Epithelial cell of esophagus (primary cell): Measurements from ENCODE around the gene TTC4.
A peak's percentile ranks its signal among the peaks of the same experiment; 100 is the strongest.

Source experiments
- DNase-seq: peaks from one replicate; pipeline ENCODE4 v3.0.0; 2010; ENCODE audit warnings: low read depth
- H3K4me3 ChIP-seq: 2 replicates; pipeline ENCODE4 v1.5.1; 2011; ENCODE audit warnings: mild to moderate bottlenecking, low read length, control low read depth
- CTCF ChIP-seq: IDR thresholded peaks from 2 replicates; pipeline ENCODE4 v1.5.1; 2011; ENCODE audit warnings: low read depth, mild to moderate bottlenecking, low read length, control low read depth, inconsistent platforms; ENCODE audit not compliant: insufficient read depth; ENCODE audit errors: missing control alignments

The TTC4 gene, protein sequence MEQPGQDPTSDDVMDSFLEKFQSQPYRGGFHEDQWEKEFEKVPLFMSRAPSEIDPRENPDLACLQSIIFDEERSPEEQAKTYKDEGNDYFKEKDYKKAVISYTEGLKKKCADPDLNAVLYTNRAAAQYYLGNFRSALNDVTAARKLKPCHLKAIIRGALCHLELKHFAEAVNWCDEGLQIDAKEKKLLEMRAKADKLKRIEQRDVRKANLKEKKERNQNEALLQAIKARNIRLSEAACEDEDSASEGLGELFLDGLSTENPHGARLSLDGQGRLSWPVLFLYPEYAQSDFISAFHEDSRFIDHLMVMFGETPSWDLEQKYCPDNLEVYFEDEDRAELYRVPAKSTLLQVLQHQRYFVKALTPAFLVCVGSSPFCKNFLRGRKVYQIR

DNA sequence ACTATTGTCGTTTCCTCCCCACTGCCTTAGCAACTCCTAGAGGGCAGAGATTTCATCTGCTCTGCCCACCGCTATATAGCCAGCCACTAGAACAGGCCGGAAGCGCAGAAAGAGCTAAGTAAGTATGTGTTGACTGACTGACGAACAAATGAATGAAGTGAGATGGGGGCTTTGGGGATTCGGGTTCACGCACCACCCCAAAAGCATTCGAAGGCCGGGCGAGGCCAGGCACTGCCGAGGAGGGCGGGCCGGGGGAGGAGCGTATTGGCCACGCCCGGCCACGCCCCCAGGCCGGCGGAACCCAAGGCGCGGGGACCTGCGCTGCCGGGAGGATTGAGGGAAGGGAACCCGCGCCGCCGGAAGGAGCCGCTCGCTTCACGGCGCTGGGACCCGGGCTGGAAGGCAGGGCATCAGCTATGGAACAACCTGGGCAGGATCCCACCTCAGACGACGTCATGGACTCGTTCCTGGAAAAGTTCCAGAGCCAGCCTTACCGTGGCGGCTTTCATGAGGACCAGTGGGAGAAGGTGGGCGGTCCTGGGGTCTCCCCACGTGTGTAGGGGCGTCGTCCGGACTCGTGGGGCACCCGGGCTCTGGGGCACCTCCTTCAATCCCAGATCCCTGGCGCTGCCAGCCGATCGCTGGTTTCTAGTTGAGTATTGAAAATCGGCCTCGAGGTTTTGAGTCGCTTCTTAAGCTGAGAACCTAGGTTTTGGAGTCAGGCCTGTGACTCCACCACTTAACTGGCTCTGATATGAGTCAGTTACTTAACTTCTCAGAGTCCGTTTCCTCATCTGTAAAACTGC lies at the start of gene TTC4:
Gene TTC4 (plus strand): TSS at position 369 of the 806 bp plus-strand sequence. CDS start 48 bp downstream, at position 417.
- no peak for TF ChIP-seq CTCF
- H3K4me3 ChIP-seq, result peak within 1 kb of the TSS; percentile 96
- peak; percentile 89 for DNase-seq

GRCh38 chr1:54666333-54666732 lies 49.3 kb upstream of the TTC4 start:
- H3K4me3 ChIP-seq, result no peak overlapping the region
- TF ChIP-seq CTCF, result no peak
- DNase-seq, result no peak

DNA sequence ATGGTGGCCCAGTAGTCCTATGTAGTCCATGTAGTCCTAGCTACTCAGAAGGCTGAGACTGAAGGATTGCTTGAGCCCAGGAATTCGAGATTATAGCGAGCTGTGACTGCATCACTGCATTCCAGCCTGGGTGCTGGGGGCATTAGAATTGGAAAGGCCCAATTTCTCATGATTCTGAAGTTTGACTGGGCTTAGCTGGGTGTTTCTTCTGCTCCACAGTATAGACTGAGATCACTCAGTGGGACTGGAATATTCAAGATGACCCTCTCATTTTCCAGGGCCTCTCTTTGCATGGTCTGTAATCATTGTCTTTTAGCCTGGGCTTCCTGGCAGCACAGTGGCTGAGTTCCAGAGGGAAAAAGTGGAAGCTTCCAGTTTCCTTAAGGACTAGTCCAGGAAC lies 47.9 kb upstream of the TTC4 start:
- no peak overlapping the region for H3K4me3 ChIP-seq
- no peak for TF ChIP-seq CTCF
- no peak for DNase-seq

DNA sequence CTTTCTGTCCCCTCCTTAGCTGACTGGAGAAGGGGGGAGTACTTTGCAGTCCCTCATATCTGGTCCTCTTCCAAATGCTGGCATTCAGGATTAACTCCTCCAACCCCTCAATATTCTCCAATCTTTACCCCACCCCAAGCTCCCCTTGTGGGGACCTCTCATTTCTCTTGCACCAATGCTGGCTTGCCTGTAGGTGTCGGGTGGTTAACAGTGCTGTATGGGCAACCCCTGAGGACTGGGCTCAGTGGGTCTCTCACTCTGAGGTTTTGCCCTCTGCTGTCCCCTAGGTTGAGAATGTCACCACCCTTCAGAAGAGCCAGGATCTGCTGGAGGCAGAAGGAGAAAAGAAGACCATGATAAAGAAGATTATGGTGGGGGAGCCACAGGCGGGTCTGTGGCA lies 47.1 kb upstream of the TTC4 start:
- no peak for TF ChIP-seq CTCF
- no peak overlapping the region for H3K4me3 ChIP-seq
- no peak for DNase-seq

DNA sequence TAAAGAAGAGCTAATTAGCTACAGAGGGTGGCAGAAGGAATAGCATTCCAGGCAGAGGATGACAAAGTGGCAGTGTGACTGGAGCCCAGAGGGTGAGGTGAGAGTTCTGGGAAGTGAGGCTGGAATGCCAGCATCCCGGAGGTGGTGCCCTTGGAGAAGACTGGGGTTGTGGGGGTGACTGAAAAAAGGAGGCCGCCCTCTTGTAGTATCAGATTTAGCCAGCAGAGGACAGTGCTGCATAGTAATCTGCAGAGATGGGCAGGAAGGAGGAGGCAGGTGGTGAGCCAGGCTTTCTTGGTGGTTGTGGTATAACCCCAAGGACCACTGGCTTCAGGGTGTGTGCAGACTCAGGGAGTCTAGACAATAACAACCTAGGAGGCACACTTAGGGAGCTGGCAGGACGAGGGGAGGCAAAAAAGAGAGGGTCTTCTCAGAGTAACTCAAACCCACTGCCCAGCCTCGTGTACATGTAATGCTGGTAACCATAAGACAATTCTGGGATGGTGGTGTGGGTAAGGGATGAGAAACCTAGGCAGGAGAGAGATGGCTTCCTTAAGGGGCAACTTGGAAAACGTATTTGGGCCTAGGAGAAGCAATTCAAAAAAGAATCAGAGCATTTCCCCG lies 43.6 kb upstream of the TTC4 start:
- peak; percentile 66 for DNase-seq
- no peak overlapping the region for H3K4me3 ChIP-seq
- TF ChIP-seq CTCF, result peak; percentile 97

DNA sequence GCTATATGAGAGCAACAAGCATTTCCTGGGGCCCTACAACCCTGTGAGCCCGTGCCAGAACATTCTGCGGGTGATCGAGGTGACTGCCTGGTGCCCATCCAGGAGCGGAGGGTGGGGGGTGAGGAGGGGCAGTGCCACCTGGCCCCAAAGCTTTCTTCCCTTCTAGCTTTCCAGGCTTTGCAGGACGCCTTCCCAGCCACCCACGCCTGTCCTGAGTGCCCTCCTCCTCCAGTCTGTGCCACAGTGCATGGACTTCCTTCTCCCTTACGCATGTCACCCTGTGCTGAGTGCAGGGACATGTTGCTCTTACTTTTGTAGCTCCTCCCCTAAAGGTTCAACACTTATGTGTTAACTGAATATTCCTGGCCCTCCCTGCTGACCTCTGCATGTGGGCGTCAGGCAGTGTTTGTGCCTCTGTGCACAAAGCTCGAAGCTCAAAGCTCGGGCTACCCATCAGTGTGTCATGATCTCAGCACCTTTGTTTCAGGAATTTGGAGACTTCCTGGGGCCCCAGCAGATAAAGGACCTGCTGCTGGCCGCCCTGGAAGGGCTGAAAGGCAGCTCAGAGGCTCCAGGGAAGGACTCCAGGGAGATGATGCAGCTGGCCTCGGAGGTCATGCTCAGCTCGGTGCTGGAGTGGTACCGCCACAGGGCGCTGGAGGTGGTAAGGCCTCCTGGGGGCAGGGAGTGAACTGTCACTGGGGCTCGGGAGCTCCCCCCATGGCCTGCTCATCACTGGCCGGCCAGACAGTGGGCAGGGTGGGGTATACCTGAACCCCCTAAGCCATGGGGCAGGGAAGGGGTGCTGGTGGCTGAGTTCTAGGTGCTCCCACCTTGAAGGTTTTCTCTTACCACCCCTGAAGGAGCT lies 36.7 kb upstream of the TTC4 start:
- no peak for DNase-seq
- no peak for TF ChIP-seq CTCF
- H3K4me3 ChIP-seq, result no peak overlapping the region
